ENCODE results near the gene ADAMTS18. TPM values are rescaled to one million over a fixed set of nuclear protein-coding genes. Genes with fewer than 3 reads are reported as not detected.
A peak's percentile ranks its signal among the peaks of the same experiment; 100 is the strongest.

ADAMTS18 gene
- polyA plus RNA-seq, 1 donor: 3.3 TPM

DNA sequence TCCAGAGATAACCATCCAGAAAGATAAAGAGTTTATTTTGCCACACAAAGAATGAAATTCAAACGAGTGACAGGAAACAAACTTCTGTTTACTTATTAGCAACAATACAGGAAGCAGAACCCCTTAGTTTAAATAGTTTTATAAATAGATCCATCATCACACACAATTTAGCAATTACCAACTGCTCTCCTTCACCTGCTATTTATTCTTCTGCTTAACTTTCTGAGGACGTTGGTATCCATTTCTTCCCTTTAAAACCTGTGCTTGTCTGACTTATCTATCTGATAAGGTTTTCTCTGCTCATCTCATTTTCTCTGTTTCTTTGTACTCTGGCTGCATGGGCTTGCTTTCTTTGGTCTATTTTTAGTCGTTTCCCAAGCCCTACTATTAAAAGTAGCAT lies 4.3 kb upstream of the ADAMTS18 start:
- no peak for DNase-seq

DNA sequence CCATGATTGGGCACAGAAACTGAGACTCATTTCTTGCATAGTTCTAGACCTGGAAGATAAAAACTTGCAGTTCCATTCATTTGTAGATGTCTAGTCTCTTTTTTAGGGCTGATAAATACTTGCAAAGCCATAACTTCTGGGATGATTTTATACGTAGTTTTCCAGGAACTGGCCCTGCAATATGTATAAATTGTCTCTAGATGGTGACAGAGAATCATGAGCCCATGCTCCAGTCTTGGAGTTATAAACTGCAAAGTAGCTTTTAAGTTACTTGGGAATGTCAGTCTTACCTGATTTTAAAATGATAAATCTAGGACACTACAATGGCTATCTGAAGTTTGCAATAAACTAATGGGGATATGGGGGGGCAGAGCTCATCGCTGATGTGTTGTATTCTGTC lies 3.0 kb upstream of the ADAMTS18 start:
- no peak for DNase-seq

DNA sequence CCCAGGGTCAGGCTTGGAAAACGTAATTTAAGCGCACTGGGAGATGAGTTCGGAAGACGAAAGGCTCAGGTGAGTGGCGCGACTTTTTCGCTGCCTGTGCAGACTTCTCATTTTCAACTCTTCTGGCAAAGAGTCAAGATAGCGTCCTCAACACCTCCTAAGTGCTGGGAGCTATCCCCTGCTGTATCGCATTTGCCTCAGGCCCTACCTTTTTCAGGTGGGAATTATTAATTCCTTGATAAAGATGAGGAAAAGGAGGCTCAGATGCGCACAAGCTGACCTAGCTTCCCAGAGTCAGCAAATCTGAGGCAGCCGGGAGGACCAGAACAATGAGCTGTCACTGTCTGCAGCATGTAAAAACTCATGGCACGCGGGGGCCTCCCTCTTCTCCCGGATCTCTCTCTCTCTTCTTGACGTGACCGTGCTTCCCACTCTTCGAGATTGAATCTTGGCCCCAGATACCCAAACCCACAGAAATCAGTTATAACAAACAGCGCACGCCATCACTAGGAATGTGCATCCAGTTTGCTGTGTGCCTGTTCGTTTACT lies 512 bp upstream of the ADAMTS18 start:
- DNase-seq: no peak

DNA sequence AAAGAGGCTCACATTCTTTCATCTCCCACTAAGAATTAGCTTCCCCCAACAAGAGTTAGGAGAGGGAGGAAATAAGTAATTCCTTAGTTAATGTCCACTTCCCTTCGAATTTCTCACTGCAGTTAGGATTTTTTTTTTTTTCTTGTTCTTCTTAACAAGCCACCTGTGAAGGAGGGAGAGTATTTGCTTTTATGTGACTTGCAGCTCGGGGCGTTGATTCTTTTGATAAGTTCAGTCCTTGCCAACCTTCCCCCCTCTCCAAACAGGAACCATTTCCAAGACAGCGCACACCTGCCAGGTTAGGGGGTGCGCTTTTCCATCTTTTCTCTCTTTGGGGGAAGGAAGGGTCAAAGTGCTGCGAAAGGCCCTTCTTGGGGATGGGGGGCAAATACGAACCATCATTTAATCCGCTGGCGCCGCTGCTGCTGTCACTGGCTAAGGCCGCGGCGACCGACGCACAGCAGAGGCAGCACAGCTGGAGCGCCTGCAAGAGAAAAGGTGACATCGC lies 758 bp downstream of the ADAMTS18 start:
- no peak for DNase-seq

DNA sequence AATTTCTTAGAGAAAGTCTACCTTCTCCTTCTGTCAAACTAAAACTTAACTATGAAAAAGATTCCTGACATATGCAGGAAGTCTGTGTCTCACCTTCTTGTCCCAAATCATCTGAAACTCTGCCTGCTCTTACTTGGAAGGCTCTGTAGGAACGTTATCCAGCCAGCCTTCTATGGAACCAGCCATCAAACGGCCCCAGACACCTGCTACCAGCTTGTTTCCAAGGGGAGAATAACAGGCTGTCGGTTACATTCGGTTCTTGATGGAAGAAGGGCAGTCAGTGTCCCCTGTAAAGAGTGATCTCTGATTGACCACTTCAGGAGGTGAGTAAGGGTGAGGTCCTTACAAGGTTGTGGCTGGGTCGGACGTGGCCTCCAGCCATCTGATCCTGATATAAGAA lies 1.7 kb downstream of the ADAMTS18 start:
- DNase-seq: no peak

DNA sequence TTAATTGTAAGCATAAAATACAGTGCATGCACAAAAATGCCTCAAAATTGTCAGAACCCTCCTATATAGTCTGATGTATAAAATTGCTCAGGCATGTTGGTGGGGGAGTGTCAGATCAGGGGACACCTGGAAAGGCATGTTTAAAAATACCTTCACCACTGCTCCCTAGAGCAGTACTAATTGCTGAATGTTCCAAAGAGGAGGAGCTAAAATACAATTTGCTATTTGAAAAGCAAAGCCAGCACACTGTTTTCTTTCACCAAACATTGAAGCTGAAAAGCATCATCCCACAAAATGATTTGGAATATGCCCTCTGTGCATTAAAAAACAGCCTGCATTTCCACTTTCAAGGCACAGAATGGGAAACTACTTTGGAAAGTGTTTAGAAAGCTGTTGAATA lies 2.6 kb downstream of the ADAMTS18 start:
- DNase-seq: no peak

DNA sequence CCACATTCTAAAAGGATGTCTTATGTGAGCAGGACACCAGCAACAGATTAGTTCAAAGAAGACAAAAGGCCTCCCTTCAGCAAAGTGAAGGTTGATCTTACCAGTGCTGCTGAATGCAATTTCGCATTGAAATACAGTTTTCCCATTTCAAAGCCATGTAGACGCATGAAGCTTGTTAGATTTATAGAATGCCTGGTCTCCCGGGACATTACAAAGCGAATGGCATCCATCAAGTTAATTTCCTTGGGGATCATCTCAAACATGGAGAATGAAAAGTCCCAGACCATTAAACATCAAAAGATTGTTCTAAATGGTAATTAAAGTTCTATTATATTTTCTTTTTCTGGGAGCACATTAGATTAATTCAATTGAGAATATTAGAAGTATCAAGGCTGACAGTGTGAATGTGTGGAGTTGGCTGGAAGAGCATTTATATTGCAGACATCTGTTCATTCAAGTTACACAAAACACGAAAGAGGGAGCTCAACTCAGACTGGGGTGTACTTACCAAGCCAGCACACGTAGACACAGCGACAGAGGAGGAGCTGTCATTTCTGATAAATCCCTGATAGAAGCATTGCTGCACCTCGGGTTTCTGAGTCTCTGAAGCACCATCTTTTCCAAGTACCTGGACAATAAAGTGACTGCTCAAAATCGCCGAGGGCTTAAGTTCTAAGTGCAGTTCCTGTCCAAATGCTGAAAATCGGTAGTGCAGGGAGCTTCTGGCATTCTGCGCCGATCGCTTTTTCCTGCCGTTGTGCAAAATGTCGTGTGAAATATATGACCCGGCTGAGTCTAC lies 3.8 kb downstream of the ADAMTS18 start:
- no peak for DNase-seq

DNA sequence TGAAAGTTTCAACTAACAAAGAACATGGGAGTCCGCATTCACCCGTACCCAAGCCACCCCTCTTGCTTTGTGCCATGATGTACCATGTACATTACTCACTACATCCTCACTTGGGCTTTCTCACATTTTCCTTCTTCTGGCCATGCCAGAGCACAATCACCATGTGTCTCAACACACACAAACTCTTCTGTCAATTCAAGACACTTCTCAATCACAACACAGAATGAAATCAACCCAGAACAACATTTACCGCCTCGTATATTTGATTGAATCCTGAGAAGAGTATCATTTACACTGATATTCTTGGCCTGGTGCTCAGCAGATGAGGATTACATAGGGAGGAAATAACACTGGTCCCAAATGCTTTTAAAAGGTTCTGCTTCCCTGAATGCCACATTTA lies 4.5 kb downstream of the ADAMTS18 start:
- no peak for DNase-seq

DNA sequence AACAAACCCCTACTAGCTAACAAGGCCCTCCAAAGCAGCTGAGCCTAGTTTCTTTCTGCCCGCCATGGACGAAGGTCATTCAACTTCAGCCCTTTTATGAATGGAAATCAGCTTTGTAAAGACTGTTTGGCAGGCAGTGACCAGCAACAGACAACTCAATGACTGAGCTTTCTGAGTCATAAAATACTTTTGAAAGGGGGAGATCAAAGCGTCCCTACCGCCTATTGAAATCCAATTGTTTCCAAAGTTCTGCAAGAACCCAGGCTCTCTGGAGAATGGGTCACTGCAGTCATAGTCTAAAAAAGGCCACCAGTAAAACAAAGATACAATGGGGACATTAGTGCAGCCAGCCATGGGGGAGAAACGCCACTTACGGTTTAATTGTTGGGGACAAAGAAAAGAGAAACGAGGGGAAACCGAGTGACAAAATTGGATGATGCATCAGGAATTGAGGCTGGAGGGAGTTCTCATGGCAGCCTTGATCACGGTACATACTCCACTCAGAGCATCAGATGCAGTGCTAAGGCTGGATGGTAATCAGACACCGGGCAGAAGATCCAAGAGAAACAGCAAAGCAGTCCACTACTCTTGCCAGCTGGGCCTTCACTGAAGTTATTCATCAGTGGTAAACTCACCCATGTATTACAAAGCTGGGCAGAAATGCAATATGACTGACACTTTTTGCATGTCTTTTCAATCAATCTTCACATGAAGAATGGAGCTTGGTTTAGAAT lies 9.8 kb downstream of the ADAMTS18 start:
- DNase-seq: no peak

DNA sequence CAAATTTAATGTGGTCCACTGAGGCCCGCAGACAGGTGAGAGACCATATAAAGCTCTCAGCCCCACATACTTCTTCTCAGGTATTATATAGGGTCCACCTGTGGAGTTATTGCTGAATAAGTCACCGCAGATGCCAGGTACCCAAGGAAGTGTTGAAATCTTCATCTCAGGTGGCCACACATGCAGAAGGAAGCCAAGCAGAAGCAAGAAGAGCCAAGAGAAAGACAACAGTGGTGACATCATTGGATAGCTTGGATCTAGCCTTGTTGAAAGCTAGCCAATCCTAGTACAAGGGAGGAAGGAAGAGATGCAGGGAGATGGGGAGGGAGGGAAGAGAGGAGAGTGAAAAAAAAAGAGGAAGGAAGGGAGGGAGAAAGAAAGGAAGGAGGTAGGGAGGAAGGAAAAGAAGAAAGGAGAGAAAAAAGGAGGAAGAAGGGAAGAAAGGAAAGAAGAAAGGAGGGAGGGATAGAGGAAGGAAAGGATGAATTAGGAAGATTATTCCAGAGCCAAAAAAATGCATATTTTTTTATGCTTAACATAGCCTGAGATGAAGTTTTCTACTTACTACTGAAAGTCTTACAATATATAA lies 12.5 kb downstream of the ADAMTS18 start:
- DNase-seq: no peak

DNA sequence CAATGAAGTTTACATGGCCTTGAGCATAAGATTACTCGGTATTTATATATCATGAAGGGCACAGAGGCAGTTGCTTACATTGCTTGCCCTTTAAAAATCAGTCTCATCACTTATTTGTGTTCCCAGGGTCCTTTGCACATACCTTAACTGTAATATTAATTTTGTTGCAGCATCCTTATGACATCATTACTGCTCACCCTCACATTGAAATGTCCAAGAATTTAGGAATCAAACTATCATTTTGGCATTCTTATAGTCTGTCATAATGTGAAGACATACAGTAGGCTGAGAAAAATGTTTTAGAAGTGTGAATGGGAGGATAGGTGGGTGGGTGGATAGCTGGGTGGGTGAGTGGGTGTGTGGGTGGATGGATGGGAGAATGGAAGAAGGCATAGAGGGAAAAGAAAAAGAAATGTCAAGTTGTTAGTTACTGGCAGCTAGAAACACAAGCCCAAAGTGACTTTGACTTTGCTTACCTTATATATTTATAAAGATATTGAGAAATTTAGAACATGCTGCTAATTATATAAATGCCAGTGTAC lies 17.8 kb downstream of the ADAMTS18 start:
- no peak for DNase-seq

DNA sequence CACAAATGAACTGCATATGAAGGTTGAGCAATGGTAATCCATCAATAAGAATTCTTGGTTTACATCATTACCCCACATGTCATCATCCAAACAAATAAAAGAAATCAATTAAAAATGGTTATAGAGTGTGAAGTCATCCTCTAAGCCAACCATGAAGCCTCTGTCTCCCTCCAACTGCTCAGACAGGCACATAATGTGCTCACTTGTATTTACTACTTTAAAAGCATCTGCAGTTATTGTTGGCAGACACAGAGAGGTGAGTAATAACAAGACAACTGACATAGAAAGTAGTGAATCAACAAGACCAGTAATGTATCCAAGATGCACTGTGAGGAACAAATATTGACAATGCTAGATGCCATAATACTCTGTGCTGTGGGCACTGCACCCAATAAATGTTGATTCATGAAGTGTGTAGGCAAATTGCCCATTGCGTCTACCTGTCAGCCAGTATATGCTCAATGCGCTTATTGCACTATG lies 20.0 kb downstream of the ADAMTS18 start:
- no peak for DNase-seq

DNA sequence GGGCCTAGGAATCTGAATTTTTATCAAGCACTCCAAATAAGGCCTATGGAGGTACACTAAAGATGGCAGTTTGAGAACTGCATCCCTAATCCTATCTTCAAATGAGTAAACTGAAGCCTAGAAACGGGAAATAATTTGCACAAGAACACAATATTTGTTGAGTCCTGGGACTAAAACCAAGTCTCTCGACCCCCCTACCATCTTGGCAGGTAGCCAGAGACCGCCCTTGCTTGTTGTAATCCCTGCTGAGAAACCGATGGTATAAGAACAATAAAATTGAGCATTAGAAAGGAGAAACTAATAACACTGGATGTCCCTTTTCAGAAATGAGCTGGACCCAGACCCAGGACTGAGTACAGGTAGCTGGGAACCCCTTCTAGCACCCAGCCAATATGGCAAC lies 24.4 kb downstream of the ADAMTS18 start:
- no peak for DNase-seq

DNA sequence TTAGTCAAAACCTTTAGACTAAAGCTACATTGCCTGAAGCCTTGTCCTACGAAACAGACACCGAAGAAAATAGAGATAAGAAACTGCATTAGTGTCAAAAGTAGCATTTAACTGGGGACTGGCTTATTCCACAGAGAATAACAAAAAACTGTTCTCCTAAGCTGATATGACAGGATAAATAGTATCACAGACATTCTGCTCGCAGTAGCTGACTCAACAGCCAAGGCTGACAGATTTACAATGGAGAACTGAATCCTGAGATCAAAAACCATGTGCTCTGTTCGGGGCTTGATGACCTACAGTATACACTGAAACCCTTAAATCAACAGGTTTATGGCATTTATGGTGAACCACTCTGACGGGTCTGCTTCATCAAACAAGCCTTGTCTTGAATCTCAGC lies 25.5 kb downstream of the ADAMTS18 start:
- DNase-seq: peak; percentile 36

DNA sequence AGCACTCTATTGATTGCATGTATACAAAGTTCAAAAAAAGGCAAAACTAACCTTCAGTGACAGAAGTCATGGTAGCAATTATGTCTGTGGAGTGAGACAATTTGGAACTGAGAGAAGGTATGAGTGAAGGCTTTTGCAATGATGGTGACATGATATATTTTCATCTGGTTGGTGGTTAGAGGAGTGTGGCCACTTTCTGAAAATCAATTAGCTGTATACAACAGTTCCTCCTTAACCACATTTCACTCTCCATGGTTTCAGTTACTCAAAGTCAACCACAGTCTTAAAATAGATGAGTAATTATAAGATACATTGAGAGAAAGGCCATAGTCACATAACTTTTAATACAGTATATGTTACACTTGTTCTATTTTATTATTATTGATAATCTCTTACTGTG lies 26.2 kb downstream of the ADAMTS18 start:
- no peak for DNase-seq

DNA sequence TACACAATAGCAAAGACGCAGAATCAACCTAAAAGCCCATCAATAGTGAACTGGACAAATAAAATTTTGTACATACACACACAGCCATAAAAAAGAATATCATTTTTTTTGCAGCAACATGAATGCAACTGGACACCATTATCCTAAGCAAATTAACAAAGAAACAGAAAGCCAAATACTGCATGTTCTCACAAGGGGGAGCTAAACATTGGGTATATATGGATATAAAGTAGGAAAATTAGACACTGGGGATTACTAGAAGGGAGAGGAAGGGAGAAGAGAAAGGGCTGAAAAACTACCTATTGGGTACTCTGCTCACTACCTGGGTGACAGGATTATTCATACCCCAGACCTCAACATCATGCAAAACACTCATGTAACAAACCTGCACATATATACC lies 28.2 kb downstream of the ADAMTS18 start:
- no peak for DNase-seq

DNA sequence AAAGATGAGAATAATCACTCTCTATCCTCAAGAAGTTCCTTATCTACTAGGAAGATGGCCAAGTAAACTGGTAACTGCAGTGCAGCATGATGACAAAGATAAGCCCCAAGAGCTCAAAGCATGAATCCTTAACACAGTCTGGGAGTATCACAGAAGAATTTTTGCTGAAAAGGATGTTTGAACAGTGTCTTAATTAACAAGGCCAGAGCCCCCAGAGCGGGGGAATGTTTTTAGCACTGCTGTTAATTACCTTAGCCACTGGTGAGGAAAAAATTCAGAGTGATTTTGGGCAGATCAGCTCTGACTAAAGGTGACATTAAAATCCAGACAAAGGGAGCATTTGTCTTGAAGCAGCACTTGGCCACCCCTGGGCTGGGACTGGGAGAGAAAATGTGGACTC lies 30.1 kb downstream of the ADAMTS18 start:
- no peak for DNase-seq

DNA sequence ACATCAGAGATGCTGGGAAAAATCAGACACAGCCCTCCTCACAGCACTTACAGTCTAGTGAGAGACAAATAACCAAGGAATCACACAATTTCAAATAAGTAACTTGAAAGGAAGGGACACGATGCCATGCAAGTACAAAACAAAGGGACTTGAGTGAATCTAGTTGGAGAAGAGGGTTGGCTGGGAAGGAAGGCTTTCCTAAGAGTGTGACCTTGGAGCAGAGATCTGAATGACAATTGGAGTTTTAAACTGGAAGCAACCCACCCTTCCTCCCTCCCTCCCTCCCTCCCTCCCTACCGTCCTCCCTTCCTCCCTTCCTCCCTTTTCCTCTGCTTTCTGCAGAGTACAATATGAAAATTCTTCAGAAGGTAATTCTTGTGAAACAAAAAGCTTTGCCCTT lies 31.1 kb downstream of the ADAMTS18 start:
- DNase-seq: no peak

DNA sequence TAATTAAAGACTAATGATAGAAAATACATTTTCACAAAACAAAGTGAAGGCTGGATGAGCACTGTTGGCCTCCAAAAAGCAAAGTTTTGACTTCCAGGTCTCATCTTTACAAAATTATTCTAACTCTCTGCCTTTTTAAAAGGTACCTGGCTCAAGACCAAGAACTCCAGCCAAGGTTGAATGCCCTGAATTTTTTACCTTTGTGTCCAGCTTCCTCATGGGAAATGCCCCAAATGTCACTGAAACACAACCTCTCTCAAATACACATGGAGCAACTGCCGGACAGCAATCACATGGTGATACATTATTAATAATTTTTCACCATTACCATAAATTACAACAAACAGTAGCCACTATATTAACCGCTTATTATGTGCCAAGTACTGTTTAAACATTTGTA lies 32.2 kb downstream of the ADAMTS18 start:
- DNase-seq: no peak

DNA sequence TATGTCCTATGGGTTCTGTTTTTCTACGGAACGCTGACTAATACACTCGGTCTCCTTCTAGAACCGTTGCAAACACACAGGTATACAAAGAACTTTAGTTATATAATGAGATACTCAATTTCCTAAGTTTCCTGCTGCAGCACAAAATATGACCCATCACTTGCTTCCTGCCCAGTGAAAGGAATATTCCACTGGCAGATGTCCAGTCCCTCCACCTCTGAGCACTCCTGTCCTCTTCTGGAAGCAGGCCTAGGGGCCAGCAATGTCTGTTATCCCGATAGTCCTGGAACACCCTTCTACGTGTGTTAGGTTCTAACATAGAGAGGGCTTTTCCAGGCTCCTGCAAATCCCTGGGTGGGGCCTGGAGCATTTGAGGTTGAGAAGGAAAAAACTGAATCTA lies 32.7 kb downstream of the ADAMTS18 start:
- DNase-seq: no peak

DNA sequence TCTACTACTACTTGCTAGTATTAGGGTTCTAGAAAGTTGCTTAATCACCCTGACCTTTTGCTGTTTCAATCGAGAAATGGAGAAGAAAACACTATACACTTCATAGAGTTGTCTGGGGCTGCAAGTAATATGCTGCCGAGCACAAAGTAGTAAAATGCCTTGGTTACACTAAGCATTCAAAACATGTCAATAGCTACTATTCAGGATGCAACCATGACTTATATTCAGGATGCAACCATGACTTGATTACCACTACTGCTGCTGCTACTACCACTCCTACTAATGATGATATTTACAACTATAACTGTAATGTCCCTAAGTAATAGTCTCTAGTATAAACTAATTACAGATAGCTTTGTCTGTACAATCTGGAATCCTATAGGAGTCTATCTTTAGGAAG lies 35.3 kb downstream of the ADAMTS18 start:
- DNase-seq: no peak

DNA sequence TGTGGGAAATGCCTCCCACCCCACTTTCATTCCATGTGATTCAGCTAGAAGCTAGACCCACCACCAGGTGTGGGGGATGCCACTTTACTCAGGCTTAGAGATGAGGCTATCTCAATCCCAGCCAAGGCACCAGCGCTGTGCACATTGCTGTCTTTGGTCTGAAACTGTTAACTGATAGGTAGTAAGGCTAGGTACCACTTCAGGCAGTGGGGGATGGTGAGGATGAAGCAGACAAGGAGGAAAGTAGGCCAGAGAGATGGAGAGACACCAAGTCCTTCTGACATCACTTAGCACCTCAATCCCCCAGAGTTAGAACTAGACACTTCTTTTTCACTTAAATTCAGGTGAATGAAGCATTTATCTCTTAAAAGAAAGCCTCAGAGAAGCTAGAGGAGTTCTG lies 35.8 kb downstream of the ADAMTS18 start:
- DNase-seq: no peak

DNA sequence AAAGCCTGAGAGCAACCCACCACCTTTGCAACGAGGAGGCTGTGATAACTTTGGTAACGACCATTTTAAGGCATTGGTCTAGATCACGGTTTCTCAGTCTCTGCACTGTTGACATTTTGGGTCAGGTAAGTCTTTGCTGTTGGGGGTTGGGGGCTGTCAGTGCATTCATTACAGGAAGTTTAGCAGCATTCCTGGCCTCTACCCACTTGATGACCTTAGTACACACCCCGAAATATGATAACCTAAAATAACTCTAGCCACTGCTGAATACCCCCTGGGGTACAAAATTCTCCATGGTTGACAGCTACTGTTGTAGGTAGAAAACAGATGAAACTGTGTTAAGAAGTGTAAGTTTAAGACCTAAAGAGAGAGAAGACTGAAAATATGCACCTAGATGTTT lies 36.3 kb downstream of the ADAMTS18 start:
- DNase-seq: no peak
